Fibroblast of lung (primary cell): ENCODE measurements around the gene SRRM2. TPM values are rescaled to one million over a fixed set of nuclear protein-coding genes. Genes with fewer than 3 reads are reported as not detected.

Source experiments
- DNase-seq, 2 donors: peaks; one replicate each; pipeline versions ENCODE4 v3.0.0 to v3.0.0-alpha.2; 2010; ENCODE audit warnings: low read depth in 2 of 2
- H2AFZ ChIP-seq: 2 replicates; pipeline ENCODE4 v1.5.1; 2012; ENCODE audit warnings: low read length, control low read depth, inconsistent platforms
- H3K27ac ChIP-seq: 2 replicates; pipeline ENCODE4 v1.5.1; 2011; ENCODE audit warnings: low read length, control low read depth; ENCODE audit not compliant: insufficient read depth
- H3K27me3 ChIP-seq: 2 replicates; pipeline ENCODE4 v1.5.1; 2011; ENCODE audit warnings: mild to moderate bottlenecking, low read length; ENCODE audit not compliant: control insufficient read depth, insufficient read depth
- H3K36me3 ChIP-seq: 2 replicates; pipeline ENCODE4 v1.5.1; 2011; ENCODE audit warnings: low read length; ENCODE audit not compliant: control insufficient read depth, insufficient read depth
- H3K4me1 ChIP-seq: 2 replicates; pipeline ENCODE4 v1.5.1; 2011; ENCODE audit warnings: low read length; ENCODE audit not compliant: control insufficient read depth, insufficient read depth; ENCODE audit errors: extremely low read depth
- H3K4me2 ChIP-seq: 2 replicates; pipeline ENCODE4 v1.5.1; 2011; ENCODE audit warnings: low read length, control low read depth; ENCODE audit not compliant: insufficient read depth; ENCODE audit errors: extremely low read depth
- H3K4me3 ChIP-seq, 4 experiments: fragments of 200-600 bp in 1 of 4; sonication (generic) in 1 of 4; replicated peaks in 1 of 4; 2 replicates each; pipeline ENCODE4 v1.5.1; 2011 to 2016; ENCODE audit warnings: low read length in 4 of 4, low read depth in 3 of 4, mild to moderate bottlenecking in 3 of 4, control low read depth in 2 of 4, inconsistent platforms in 1 of 4, mixed read lengths in 1 of 4; ENCODE audit not compliant: insufficient read depth in 1 of 4; ENCODE audit errors: control extremely low read depth in 1 of 4
- H3K79me2 ChIP-seq: 2 replicates; pipeline ENCODE4 v1.5.1; 2012; ENCODE audit warnings: mild to moderate bottlenecking, low read length, inconsistent platforms; ENCODE audit not compliant: control insufficient read depth, insufficient read depth
- H3K9ac ChIP-seq: 2 replicates; pipeline ENCODE4 v1.5.1; 2011; ENCODE audit warnings: mild to moderate bottlenecking, low read length, control low read depth; ENCODE audit not compliant: insufficient read depth
- H3K9me3 ChIP-seq: 2 replicates; pipeline ENCODE4 v1.5.1; 2012; ENCODE audit warnings: low read depth, low read length; ENCODE audit not compliant: control insufficient read depth, insufficient read depth
- H4K20me1 ChIP-seq: 2 replicates; pipeline ENCODE4 v1.5.1; 2011; ENCODE audit warnings: low read length; ENCODE audit not compliant: control insufficient read depth, insufficient read depth; ENCODE audit errors: extremely low read depth
- CTCF ChIP-seq, 2 donors: IDR thresholded peaks in 1 of 2; conservative IDR thresholded peaks in 1 of 2; 1 replicate in 1 of 2; 2 replicates in 1 of 2; pipeline ENCODE4 v1.5.1; 2011 to 2012; ENCODE audit warnings: low read length in 2 of 2, control low read depth in 1 of 2, inconsistent platforms in 1 of 2, low read depth in 1 of 2, mild to moderate bottlenecking in 1 of 2
- EZH2 ChIP-seq: IDR thresholded peaks from 2 replicates; pipeline ENCODE4 v1.5.1; 2012; ENCODE audit warnings: low read length, control low read depth, mild to moderate bottlenecking; ENCODE audit errors: missing control alignments
- polyA plus RNA-seq, 2 donors: library from polyadenylated mRNA; depleted of rRNA in 1 of 2; stranded (reverse) in 1 of 2; unstranded in 1 of 2; fragments of >200 nt; gene quantifications; 2 replicates each; pipeline ENCODE4 v1.2.1, GENCODE V29; 2011 to 2012; ENCODE audit warnings: missing spikeins in 1 of 2
- total RNA-seq: library from RNA; depleted of rRNA; stranded (reverse); fragments of >200 nt; gene quantifications from 2 replicates; pipeline ENCODE4 v1.2.1, GENCODE V29; 2014

SRRM2 gene
- total and polyA plus RNA-seq, 2 donors (not counting 1 experiment from before 2014, with no cell fraction given) = 55.2 to 74.3 TPM

GRCh38 chr16:2803545-2804195, 51.2 kb downstream of the SRRM2 start:
- H4K20me1 ChIP-seq = no peaks in the 10 kb centered on the region
- H3K27ac ChIP-seq = no peak overlapping the region
- no peaks in the 10 kb centered on the region for H3K4me1 ChIP-seq
- H3K36me3 ChIP-seq = no peaks in the 10 kb centered on the region
- peaks cover 5% of the 10 kb centered on the region for H3K27me3 ChIP-seq
- H3K4me2 ChIP-seq = no peak overlapping the region
- H3K4me3 ChIP-seq = no peak overlapping the region
- TF ChIP-seq EZH2 (no peak), CTCF (conservative IDR thresholded peaks at IDR 0.05 in 1 of 2, IDR thresholded peaks at IDR 0.05 in 1 of 2; ENCODE audit: low read depth in 1 of 2, low read length in 2 of 2) (no peak)
- DNase-seq = no peak
- no peaks in the 10 kb centered on the region for H3K79me2 ChIP-seq
- H2AFZ ChIP-seq = no peak overlapping the region
- no peak overlapping the region for H3K9ac ChIP-seq
- no peaks in the 10 kb centered on the region for H3K9me3 ChIP-seq

GRCh38 chr16:2804728-2805127, 52.3 kb downstream of the SRRM2 start:
- no peaks in the 10 kb centered on the region for H3K4me1 ChIP-seq
- no peaks in the 10 kb centered on the region for H4K20me1 ChIP-seq
- H3K4me3 ChIP-seq = no peak overlapping the region
- DNase-seq = no peak
- no peak overlapping the region for H2AFZ ChIP-seq
- no peak for TF ChIP-seq EZH2
- TF ChIP-seq CTCF (conservative IDR thresholded peaks at IDR 0.05 in 1 of 2, IDR thresholded peaks at IDR 0.05 in 1 of 2; ENCODE audit: low read depth in 1 of 2, low read length in 2 of 2) = no peak
- H3K9me3 ChIP-seq = no peaks in the 10 kb centered on the region
- H3K27me3 ChIP-seq = peaks cover 5% of the 10 kb centered on the region
- H3K27ac ChIP-seq = no peak overlapping the region
- H3K36me3 ChIP-seq = no peaks in the 10 kb centered on the region
- H3K4me2 ChIP-seq = no peak overlapping the region
- no peaks in the 10 kb centered on the region for H3K79me2 ChIP-seq
- H3K9ac ChIP-seq = no peak overlapping the region

- Histone ChIP-seq H3K27ac (no peak overlapping the region), H2AFZ (no peak overlapping the region), H3K27me3 (peaks cover 5% of the 10 kb centered on the region), H3K4me2 (no peak overlapping the region), H3K79me2 (no peaks in the 10 kb centered on the region), H3K4me1 (no peaks in the 10 kb centered on the region), H3K4me3 (no peak overlapping the region), H3K36me3 (no peaks in the 10 kb centered on the region), H3K9ac (no peak overlapping the region), H3K9me3 (no peaks in the 10 kb centered on the region), H4K20me1 (no peaks in the 10 kb centered on the region)
- no peak for DNase-seq
- TF ChIP-seq CTCF (conservative IDR thresholded peaks at IDR 0.05 in 1 of 2, IDR thresholded peaks at IDR 0.05 in 1 of 2; ENCODE audit: low read depth in 1 of 2, low read length in 2 of 2) = no peak
- no peak for TF ChIP-seq EZH2
These were observed 53.8 kb downstream of the SRRM2 start for GRCh38 chr16:2806286-2806685.
